ENCODE results near the gene FKBP1B.
"Not testable (repeated sequence)": the region's sequence is repeated elsewhere in the genome, so short reads cannot be mapped to it uniquely, and the experiment has no call there.

The FKBP1B gene

DNA sequence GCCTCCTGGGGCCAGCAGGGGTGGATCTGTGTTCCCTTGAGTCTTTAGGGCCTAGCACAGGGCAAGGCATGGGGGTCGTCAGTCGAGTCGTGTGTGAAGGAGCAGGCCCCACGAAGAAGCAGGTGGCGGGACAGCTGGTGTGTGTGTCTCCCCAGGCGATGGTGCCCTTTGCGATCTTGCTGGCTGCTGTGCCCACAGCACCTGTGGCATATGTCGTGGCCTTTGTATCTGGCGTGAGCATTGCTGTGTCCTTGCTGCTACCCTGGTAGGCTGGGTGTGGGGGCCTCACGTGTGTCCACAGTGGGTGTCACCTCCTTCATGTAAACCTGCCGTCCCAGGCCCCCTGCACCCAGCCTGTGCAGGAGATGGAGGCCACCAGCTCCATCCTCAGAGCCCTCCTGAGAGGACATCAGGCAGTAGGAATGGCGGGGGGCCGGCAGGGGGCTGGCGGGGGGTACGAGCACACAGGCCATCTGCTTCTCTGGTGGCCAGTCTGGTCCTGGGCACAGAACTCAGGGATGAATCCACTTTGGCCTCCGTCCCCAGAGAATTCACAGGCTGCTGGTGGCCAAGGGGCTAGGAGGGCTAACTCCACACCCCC lies 26.5 kb upstream of the FKBP1B start:
- no peak for DNase-seq

DNA sequence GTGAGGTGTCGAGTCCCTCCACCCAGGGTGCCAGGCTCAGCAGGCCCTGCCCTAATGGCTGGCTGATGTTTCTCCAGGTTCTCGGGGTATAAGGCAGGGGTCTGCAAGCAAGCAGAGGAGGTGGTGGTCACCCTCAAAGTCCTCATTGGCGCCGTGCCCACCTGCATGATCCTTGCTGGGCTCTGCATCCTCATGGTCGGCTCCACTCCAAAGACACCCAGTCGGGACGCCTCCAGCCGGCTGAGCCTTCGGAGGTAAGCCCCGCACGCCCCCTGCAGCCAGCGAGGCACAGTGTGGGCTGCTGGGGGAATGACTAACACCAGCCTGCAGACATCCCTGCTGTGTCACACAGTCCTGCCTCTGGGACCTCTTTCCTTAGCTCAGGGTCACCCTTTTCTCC lies 25.5 kb upstream of the FKBP1B start:
- DNase-seq, result peak; percentile 17

DNA sequence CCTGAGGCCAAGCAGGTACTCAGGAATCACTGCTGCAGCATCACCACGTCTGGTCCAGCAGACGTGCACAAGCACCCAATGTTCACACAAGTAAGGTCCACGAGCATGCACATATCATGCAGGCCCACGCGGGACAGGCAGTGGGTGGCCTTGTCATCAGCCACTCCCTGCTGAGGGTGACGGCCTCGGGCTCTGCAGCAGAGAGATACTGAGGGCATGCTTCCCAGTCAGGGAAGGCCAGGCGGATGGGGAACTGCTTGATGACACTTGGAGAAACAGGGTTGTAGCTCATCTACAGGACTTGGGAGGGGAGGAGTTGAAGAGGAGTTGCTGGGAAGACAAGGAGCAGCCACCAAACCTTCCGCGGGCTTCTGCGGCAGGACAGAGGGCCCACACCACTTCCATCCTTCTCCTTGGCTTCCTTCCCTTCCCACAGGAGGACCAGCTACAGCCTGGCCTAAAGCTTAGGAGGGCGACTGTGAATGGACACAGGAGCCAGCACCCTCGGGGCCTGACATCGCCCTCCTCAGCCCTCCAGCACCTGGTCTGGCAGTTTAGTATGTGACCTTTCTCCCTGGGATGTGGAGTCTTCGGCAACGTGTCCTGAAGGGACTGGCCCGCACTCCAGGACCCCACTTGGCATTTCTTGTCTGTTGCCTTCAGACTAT lies 24.4 kb upstream of the FKBP1B start:
- DNase-seq, result no peak

DNA sequence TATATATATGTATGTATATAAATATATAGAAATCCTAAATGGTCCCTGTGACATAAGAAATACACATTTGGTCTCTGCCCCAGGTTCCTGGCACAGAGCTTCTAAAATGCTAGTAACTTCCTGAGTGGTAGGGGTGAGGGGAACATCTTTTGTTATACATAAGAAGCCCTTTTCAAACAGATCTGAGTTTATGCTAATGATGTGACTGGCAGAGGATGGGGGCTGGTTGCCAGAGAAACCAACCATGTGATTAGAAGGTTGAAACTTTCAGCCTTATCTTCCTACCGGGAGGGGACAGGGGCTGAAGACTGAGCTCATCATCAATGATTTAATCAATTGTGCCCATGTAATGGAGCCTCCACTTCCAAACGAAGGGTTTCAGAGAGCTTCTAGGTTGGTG lies 23.3 kb upstream of the FKBP1B start:
- DNase-seq, result no peak

DNA sequence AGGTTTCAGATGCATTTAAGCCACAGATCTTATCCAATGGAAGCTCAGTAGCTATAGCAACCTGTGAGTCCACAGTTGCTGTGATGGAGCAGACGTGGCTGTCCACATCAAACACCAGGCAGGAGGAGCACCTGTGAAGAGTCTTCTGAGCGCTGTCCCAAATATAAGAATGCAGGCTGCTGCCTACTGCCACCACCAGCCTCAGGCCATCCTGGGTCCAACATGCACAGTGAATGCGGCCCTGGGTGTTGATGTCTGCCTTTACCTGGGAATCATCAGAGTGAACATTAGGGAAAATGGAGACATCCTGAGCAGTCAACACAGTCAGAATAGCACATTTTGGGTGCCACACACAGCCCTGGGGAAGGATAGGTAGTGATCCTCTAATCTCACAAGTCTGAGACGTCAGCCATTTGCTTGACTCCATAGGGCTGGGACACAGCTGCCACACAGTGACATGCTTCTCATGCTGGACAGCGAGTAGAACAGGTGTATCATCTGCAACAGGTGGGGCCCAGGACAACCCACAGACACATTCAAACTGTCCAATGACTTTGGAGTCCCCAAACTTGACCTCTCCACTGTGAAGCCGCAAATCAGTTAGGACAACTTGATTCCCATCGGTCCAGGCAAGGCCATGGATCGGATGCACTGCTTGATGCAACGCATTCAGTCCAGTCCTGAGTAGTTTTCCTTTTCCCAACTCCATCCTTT lies 10.6 kb upstream of the FKBP1B start:
- DNase-seq, result no peak

DNA sequence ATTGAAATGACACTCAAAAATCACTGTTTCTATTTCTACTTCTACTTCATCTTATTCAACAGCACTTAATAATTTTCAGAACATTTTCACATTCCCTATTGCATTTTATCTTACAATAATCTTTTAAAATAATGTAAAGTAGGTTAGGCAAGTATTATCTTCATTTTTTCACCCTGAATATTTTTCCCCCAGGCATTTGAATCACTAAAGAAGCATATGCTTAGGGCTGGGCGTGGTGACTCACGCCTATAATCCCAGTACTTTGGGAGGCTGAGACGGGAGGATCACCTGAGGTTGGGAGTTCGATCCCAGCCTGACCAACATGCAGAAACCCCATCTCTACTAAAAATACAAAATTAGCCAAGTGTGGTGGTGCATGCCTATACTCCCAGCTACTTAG lies 9.0 kb upstream of the FKBP1B start:
- no peak for DNase-seq

DNA sequence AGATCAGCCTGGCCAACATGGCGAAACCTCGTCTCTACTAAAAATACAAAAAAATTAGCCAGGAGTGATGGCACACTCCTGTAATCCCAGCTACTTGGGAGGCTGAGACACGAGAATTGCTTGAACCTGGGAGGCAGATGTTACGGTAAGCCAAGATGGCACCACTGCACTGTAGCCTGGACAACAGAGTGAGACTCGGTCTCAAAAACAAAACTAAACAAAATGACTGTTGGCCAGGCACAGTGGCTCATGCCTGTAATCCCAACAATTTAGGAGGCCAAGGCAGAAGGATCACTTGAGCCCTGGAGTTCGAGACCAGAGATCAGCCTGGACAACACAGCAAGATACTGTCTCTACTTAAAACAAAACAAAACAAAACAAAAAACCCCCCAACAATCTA lies 6.4 kb upstream of the FKBP1B start:
- DNase-seq, result not testable (repeated sequence)

DNA sequence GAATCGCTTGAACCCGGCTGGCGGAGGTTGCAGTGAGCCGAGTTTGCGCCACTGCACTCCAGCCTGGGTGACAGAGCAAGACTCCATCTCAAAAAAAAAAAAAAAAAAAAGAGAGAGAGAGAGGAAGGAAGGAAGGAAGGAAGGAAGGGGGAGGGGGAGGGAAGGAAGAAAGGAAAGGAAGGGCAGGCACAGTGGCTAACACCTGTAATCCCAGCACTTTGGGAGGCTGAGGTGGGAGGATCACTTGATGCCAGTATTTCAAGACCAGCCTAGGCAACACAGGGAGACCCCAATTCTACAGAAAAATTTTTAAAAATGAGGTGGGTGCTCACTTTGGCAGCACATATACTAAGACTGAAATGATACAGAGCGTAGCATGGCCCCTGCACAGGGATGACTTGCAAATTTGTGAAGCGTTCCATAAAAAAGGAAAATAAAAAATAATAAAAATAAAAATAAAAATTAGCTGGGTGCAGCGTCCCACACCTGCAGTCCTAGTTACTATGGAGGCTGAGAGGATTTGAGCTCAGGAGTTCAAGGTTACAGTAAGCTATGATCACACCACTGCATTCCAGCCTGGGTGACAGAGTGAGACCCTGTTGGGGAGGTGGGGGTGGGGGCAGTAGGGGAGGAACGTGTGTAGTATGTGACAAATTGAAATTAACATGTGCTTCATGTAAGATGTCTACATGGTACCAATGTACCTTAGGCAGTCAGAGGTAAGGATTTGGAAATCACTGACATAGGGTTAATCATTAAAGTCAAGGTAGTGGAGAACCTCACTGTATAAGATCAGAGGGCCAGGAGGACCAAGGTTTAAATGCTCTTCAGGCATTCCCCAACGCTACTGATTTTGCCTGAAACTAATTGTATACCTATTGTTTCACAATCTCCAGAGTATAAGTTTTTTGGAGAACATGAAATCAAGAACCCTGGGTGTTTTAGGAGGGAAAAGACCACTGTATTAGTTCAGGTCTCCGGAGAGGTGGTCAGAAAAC lies 3.7 kb upstream of the FKBP1B start:
- no peak for DNase-seq

DNA sequence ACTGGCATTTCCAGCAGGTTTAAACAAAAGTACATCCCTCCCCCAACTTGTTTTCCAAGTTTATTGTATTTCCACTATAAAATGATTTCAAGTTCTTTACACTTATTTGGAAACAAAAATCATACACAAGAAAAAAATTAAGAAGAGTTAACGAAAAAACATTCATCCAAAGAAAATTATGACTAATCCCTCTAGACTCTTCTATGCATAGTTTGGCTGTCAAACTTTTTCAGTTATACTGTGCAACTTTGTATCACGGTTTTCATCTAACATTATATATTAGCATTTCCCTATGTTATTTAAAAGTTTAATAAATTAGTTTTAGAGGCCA lies 3.0 kb upstream of the FKBP1B start:
- DNase-seq, result no peak

DNA sequence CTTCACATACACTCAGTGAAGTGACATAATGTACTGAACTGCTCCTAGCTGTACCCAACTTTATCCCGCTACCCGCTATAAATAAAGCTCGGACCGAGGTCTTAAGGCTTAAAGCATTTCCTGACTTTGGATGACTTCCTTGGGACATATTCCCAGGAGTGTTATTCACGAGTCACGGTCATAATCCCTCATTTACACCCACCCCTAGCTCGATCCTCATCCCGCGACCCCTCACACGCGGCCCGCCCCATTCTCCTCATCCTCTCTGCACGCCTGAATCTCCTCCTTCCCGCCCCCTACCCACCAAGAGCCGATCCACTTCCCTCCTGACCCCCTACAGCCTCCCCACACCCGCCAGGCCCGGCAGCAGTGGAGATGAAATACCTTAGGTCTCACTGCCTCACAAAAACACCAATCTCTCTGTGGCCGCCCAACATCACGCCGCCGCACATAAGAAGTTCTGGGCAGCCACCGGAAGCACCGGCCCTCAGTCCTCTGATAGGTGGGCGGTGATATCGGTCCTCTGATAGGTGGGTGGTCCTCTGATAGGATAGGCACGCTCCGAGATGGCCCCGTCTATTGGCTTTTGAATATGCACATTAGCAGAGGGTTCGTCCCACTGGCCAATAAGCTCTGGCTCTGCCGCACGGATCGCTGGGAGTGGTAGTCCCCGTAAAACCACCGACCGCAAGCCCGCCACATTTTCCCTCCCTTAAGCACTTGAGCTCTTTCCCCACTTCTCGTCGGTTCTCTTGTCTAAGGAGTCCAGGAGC lies 2.4 kb upstream of the FKBP1B start, which contains the start of gene WDCP:
Gene WDCP, minus strand, starts transcription at position 462 of the 773 bp plus-strand sequence. CDS start 7,897 bp downstream, outside the sequence.
- DNase-seq, result peak; percentile 98

DNA sequence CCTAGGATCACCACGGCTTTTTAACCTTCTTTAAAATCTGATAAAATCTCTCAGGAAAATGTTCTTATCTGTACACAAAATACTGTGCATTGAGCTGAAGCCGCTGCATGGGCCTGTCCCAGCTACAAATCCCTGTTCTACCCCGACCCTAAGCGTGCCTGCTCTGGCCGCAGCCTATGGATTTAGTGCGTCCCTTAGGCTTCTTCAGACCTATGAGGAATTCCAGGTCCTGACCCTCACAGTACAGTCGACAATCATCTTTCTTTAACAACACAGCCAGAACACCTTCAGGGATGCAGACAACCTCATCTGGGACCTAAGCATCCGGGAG lies 1.9 kb upstream of the FKBP1B start:
- DNase-seq, result no peak

DNA sequence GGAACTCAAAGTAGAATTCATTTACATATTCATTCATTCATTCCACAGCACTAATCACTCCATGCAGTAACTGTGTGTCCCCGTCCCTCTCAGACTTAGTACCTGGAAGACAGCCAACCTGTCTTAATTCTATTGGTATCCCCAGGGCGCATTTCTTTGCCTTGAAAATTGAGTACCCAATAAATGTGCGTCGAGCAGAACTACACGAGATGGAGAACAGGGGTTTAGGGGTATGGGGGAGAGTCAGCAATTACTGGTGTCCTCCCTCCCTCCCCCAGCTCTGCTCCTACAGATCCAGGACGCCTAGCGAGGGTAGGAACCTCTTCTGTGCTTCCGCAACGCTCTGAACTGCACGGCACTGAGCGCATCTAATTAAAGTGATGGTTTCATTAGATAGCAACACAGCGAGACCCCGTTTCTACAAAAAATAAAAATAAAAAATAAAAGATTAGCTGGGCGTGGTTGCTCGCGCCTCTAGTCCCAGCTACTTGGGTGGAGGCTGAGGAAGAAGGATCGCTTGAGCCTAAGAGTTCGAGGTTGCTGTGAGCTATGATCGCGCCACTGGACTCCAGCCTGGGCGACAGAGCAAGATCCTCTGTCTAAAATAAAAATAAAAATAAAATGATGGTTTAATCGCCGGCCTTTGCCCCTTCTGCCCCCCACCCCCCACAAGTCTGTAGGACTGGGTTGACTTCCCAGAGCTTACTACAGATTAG lies 614 bp upstream of the FKBP1B start:
- DNase-seq, result no peak

DNA sequence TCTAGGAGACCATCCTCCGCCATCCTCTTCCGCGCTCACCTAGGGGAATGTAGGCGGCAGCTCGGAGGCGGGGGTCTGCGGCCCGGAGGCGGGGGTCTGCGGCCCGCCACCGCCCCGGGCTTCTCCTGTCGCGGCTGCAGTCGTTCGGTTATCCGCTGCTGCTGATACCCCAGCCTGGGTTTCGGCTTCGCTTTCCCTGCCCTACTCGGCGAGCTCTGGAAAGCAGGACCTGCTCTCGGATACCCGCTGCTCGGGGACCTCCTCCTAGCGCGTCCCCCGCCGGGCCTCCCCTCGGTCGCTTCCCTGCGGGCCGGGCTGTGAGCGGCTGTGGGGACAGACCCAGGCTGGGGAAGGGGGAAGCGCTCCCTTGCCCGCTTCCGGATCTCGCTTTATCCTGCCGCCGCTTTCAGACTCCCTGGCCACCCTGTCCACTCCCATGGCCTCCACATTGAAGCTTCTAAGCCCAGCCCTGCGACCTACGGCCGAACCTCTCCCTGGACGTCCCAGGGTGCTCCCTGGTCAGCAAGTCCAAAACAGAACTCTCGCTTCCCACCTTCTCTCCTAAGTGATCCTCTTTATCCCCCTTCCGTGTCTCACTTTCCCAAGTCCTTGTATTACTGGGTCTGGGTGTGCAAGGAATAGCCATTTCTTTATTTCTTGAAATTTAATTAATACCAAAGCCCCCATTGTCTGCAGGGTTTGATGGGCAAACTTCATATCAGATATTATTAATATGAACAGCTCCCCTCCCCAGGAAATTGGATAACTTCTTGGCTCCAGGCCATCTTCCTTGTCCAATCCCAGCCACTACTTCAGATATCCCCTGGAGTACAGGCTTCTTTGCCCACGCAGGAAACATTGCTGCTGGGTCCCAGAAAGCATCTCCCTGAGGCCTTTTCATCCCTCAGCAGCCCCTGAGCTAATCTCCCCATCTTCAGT lies 769 bp downstream of the FKBP1B start:
- DNase-seq, result no peak

DNA sequence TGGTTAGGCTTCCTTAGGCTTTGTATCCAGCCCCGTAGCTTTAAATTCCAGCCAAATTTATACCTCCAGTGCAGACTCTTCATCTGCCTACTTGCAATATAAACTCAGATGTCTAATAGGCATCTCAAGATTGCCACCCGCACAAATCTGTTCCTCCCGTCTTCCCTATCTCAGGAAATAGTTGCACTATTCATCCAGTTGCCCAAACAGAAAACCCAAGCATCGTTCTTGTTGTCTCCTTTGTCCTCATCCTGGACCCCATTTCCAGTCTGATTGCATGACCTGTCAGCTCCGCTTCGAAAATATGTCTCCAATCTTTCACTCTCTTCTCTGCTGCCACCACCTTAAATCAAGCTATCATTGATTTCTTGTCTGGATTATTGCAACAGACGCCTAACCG lies 2.3 kb downstream of the FKBP1B start:
- DNase-seq, result no peak

DNA sequence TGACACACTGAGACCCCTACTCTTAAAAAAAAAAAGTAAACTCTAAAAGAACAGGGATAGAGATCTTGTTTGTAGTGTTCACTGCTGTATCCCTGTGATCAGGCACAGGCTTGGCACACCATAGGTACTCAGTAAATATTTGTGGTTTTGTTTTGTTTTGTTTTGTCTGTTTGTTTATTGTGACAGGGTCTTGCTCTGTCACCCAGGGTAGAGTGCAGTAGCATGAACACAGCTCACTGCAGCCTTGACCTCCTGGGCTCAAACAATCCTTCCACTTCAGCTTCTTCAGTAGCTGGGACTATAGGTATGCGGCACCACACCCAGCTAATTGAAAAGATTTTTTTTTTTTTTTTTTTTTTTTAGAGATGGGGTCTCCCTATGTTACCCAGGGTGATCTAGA lies 3.4 kb downstream of the FKBP1B start:
- no peak for DNase-seq

DNA sequence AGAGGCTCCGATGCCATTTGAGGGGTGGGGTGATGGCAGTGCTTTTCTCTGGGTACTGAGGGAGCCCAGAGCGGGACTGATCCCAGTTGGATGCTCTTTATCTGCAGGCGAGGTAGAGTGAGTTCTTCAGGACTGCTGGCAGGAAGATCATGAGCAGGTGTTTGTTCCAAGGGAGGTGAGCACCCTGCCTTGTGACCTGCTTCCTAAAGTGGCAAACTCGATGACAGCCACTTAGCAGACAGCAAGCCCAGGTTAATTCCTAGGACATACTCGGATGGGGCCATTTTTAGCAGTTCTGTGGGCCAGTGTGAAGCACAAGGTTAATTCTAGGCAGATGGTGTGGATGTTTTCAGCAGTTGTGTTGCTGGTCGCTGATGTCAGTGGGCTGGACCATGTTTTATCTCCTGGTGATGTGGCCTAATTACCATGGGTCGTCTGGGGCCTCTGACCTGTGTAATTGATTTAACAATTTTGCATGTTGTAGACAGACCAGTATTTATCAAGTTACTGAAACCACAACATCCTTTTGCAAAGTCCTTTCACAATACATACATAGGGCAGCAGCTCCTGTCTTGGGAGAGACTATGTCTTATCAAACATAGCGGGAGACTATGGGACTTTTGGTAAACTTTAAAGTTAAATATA lies 4.9 kb downstream of the FKBP1B start:
- DNase-seq, result no peak

DNA sequence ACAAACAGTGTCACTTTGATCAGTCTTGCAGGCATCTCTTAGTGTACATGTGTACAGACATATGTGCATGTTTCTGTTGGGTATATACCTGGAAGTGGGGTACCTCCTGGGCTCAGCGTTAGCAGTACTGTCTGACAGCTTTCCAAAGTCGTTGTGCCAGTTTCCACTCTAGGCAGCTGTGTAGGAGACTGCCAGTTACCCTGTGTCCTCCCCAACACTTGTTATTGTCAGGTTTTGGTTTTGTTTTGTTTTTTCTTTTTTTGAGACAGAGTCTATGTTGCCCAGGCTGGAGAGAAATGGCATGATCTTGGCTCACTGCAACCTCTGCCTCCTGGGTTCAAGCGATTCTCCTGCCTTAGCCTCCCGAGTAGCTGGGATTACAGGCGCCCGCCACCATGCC lies 6.2 kb downstream of the FKBP1B start:
- DNase-seq, result no peak

DNA sequence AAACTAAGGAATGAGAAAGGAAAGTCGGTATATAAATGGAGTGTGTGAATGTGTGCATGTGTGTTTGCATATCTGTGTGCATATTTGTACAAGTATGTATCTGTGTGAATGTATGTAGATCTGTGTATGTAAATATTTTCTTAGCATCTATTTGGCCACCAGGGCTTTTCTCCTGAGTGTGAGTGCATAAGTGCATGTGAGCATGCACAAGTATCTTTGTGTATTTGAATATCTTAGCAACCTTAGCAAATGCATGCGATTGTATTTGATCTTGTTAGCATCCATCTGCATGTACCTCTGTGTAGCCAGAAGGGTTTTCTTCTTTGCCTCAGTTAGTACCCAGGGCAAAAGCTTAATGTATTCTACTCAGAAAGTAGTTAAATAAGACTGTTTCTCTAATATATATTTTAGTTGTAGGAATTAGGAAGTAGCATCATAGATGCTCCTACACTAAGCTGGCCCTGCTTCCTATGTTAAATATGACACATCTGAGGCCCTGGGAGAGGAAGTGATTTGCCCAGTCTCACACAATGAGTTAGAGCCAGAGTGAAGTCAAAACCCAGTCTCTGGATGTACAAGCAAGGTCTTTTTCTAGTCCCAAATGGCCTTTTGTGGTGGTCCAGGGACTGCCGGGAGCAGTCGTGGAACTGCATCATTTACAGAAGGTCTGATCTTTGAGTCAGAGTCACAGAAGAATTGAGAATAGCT lies 9.2 kb downstream of the FKBP1B start:
- no peak for DNase-seq

DNA sequence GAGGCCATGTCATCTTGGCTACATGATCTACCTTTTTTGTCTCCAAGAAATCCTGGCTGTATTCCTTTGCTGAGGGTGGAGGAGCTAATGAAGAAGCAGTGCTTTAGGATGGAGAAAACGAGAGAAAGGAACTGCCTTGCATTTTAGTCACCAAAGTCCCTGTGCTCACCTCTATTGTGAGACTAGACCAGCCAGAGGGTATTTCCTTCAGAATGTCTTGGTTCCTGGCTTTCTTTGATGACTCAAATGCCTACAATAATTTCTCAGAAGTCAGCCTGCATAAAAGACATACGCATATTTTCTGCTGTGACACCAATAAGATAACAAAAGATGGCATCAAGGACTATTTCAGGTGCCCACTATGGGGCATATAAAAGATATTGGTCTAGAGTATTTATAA lies 15.8 kb downstream of the FKBP1B start:
- DNase-seq, result no peak

DNA sequence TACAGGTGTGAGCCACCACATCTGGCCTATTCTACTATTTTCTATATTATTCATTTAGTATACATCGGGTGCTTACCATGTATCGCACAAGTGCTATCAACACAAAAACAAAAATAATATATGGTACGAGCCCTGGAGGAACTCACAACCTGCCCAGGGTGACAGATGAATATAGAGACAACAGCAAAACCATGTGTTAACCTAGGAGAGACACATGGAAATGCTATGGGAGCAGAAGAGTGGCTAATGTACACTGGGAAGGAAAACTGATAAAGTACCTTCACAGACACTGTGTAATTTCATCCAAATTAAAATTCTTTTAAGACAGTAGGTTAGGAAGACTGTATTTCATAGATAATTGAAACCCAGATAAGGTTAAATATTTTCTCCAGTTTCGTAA lies 22.7 kb downstream of the FKBP1B start:
- no peak for DNase-seq

All from fibroblast of skin of right quadriceps (primary cell).